ENCODE data around the gene HOXB5.

DNA sequence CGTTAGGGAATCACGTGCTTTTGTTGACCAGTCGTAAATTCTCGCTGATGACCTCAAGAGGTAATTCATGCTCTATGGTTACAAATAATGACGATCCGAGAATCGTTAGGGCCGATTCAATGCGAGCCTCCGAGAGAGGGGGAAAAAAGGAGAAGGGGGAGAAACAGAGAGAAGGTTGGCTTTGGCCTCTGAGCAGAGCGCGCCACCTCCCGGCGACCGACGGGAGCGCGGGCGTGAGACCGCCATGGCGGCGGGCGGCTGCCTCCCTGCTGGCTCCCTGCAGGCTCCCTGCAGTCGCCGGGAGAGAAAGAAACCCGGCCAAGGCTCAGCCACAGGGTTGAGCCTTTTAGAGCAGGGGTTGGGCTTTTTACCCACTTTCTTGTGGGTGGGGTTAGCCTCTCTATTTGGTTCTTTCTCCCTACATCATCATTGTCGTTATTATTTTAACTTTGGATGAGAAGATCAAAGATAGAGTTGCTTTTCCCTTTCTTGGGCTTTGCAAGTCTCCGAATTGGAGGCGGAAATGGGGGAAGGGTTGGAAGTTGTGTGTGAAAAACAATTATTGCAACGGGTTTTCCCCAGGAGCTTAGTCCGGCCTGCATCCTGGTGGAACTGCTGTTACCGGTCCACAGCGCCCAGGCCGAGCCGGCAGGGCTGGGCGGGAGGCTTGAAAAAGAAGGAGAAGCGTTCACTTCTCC is 410 bp upstream of the HOXB5 start:
- TF ChIP-seq POLR2AphosphoS5 (IDR thresholded peaks at IDR 0.05) (peak; percentile 69), EP300 (IDR thresholded peaks at IDR 0.05) (no peak)
- TF ChIP-seq, protein P1, sequence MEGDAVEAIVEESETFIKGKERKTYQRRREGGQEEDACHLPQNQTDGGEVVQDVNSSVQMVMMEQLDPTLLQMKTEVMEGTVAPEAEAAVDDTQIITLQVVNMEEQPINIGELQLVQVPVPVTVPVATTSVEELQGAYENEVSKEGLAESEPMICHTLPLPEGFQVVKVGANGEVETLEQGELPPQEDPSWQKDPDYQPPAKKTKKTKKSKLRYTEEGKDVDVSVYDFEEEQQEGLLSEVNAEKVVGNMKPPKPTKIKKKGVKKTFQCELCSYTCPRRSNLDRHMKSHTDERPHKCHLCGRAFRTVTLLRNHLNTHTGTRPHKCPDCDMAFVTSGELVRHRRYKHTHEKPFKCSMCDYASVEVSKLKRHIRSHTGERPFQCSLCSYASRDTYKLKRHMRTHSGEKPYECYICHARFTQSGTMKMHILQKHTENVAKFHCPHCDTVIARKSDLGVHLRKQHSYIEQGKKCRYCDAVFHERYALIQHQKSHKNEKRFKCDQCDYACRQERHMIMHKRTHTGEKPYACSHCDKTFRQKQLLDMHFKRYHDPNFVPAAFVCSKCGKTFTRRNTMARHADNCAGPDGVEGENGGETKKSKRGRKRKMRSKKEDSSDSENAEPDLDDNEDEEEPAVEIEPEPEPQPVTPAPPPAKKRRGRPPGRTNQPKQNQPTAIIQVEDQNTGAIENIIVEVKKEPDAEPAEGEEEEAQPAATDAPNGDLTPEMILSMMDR (IDR thresholded peaks at IDR 0.05) = peak in 3 of 4 experiments; percentile 96 to 99 (median 98)

All from gastroesophageal sphincter (tissue), 3 donors.